ENCODE data around the gene PYGO2.

The PYGO2 gene

DNA sequence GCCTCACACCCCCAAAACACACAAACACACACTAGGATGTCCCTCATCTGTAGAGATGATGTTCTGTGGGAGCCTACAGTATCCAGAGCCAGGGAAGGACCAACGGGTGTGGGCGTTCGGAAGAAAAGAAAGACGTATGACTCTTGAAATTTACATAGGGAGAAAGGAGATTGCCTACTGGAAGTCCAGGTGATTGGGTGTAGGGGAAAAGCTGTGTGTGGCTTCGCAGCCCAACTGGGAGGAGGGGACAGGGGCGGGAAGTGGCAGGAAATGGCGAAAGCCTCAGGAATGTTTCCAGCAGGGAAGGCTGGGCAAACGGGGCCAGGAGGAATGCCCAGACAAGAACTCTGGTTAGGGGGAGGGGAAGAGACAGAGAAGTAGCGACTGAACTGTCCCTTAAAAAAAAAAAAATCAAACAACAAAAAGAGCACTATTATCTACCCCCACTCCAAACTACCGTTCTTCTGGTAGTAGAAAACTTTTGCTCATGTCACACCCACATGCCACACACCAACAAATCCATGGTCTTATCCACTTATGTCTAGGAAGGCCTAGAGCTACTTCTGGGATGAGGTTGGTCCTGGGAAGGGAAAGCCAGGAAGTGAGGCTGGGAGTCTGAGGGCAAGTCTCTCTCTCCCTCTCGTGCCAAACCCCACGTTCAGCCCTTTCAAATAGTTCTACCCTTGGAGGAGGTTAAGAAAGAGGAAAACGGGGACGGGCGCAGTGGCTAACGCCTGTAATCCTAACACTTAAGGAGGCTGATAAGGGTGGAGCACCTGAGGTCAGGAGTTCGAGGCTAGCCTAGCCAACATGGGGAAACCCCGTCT is 11.1 kb upstream of the PYGO2 start:
- H3K9ac ChIP-seq (ENCODE audit: low read depth, low read length, poor library complexity, severe bottlenecking): peak overlapping the region; percentile 95
- peaks cover 9% of the 10 kb centered on the region; the same call in 1 of the 2 replicates for H3K36me3 ChIP-seq (ENCODE audit: insufficient read depth, low read length)
- peaks cover 3% of the 10 kb centered on the region; the same call in 1 of the 2 replicates for H3F3A ChIP-seq (ENCODE audit: low read depth)
- no peaks in the 10 kb centered on the region for H3K27me3 ChIP-seq (ENCODE audit: insufficient read depth, low read length, poor library complexity, severe bottlenecking)
- H4K20me1 ChIP-seq (ENCODE audit: insufficient read depth, low read length, poor library complexity, severe bottlenecking): peaks cover 28% of the 10 kb centered on the region
- H3K4me3 ChIP-seq (ENCODE audit: low read length, poor library complexity, severe bottlenecking): peak overlapping the region; percentile 94
- H3K4me1 ChIP-seq (ENCODE audit: insufficient read depth, low read length, poor library complexity, severe bottlenecking): peaks cover 53% of the 10 kb centered on the region
- peak overlapping the region; percentile 73 for H3K4me2 ChIP-seq (ENCODE audit: low read depth, low read length, poor library complexity, severe bottlenecking)
- no peaks in the 10 kb centered on the region for H3K9me2 ChIP-seq (replicated peaks; ENCODE audit: low read depth, low read length)
- no peaks in the 10 kb centered on the region for H3K9me3 ChIP-seq (ENCODE audit: insufficient read depth, low read depth, low read length)
- H2AFZ ChIP-seq (ENCODE audit: low read length): no peak overlapping the region
- TF ChIP-seq EZH2phosphoT487 (IDR thresholded peaks at IDR 0.05; ENCODE audit: borderline replicate concordance): no peak
- TF ChIP-seq, protein P1, sequence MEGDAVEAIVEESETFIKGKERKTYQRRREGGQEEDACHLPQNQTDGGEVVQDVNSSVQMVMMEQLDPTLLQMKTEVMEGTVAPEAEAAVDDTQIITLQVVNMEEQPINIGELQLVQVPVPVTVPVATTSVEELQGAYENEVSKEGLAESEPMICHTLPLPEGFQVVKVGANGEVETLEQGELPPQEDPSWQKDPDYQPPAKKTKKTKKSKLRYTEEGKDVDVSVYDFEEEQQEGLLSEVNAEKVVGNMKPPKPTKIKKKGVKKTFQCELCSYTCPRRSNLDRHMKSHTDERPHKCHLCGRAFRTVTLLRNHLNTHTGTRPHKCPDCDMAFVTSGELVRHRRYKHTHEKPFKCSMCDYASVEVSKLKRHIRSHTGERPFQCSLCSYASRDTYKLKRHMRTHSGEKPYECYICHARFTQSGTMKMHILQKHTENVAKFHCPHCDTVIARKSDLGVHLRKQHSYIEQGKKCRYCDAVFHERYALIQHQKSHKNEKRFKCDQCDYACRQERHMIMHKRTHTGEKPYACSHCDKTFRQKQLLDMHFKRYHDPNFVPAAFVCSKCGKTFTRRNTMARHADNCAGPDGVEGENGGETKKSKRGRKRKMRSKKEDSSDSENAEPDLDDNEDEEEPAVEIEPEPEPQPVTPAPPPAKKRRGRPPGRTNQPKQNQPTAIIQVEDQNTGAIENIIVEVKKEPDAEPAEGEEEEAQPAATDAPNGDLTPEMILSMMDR (conservative IDR thresholded peaks at IDR 0.05; ENCODE audit: low read length): no peak
- peaks cover 79% of the 10 kb centered on the region for H3K79me2 ChIP-seq (ENCODE audit: insufficient read depth, low read length)

DNA sequence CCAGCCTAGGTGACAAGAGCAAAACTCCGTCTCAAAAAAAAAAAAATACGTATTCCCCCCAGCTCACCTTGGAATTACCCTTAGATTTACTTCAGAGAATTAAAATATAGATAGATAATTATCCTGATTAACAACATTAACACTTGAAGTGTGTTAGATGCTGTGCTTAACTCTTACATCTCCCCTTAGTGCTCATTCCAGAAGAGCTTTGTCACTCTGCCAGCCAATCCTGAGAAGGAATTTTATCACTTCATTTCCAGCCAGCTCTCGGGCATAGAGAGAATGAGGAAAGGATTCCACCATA is 10.6 kb upstream of the PYGO2 start:
- H3K4me1 ChIP-seq (ENCODE audit: insufficient read depth, low read length, poor library complexity, severe bottlenecking): peaks cover 47% of the 10 kb centered on the region
- peak overlapping the region; percentile 95 for H3K9ac ChIP-seq (ENCODE audit: low read depth, low read length, poor library complexity, severe bottlenecking)
- peaks cover 23% of the 10 kb centered on the region for H4K20me1 ChIP-seq (ENCODE audit: insufficient read depth, low read length, poor library complexity, severe bottlenecking)
- H3K4me3 ChIP-seq (ENCODE audit: low read length, poor library complexity, severe bottlenecking): peak overlapping the region; percentile 94
- TF ChIP-seq EZH2phosphoT487 (IDR thresholded peaks at IDR 0.05; ENCODE audit: borderline replicate concordance): no peak
- TF ChIP-seq, protein P1 (conservative IDR thresholded peaks at IDR 0.05; ENCODE audit: low read length): no peak
- H3K27me3 ChIP-seq (ENCODE audit: insufficient read depth, low read length, poor library complexity, severe bottlenecking): no peaks in the 10 kb centered on the region
- H3K9me3 ChIP-seq (ENCODE audit: insufficient read depth, low read depth, low read length): no peaks in the 10 kb centered on the region
- H3K36me3 ChIP-seq (ENCODE audit: insufficient read depth, low read length): peaks cover 14% of the 10 kb centered on the region; the same call in 1 of the 2 replicates
- peaks cover 74% of the 10 kb centered on the region for H3K79me2 ChIP-seq (ENCODE audit: insufficient read depth, low read length)
- H3F3A ChIP-seq (ENCODE audit: low read depth): peaks cover 3% of the 10 kb centered on the region; the same call in 1 of the 2 replicates
- H2AFZ ChIP-seq (ENCODE audit: low read length): no peak overlapping the region
- no peaks in the 10 kb centered on the region for H3K9me2 ChIP-seq (replicated peaks; ENCODE audit: low read depth, low read length)
- peak overlapping the region; percentile 73 for H3K4me2 ChIP-seq (ENCODE audit: low read depth, low read length, poor library complexity, severe bottlenecking)

DNA sequence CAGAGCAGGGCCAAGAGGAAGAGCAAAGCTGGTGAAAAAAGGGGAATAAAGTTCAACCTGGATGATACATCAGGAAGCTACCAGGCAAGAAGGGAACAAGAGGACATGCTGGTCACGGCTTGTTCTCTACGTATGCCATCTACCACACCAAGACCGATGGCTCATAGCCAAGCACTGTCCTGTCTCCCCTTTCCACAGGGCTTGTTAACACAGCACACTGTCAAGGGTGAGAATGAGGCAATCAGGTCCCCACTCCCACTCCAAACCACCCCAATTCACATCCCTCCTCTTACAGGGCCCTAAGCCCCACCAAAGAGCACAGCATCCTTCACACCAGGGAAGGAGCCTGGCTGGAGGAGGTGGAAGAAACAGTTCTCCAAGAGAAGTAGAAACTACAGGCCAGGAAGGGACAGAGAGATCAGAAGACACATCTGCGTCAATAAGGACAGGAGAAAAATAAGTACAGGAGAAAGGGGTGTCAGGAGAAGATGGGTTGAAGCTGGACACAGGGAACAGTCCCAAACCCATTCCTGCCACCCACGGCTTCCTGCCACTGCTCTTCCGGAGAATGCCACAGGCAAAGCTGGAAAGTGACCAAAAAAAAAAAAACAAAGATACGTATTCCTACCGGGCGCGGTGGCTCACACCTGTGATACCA is 9.9 kb upstream of the PYGO2 start:
- Histone ChIP-seq H3K79me2 (ENCODE audit: insufficient read depth, low read length) (peaks cover 67% of the 10 kb centered on the region), H3K9me2 (replicated peaks; ENCODE audit: low read depth, low read length) (no peaks in the 10 kb centered on the region), H4K20me1 (ENCODE audit: insufficient read depth, low read length, poor library complexity, severe bottlenecking) (peaks cover 22% of the 10 kb centered on the region), H3K4me1 (ENCODE audit: insufficient read depth, low read length, poor library complexity, severe bottlenecking) (peaks cover 40% of the 10 kb centered on the region), H3K4me3 (ENCODE audit: low read length, poor library complexity, severe bottlenecking) (peak overlapping the region; percentile 63), H3K36me3 (ENCODE audit: insufficient read depth, low read length) (peaks cover 17% of the 10 kb centered on the region; the same call in 1 of the 2 replicates), H3K9me3 (ENCODE audit: insufficient read depth, low read depth, low read length) (no peaks in the 10 kb centered on the region), H3K9ac (ENCODE audit: low read depth, low read length, poor library complexity, severe bottlenecking) (peak overlapping the region; percentile 52), H3K27me3 (ENCODE audit: insufficient read depth, low read length, poor library complexity, severe bottlenecking) (no peaks in the 10 kb centered on the region), H3F3A (ENCODE audit: low read depth) (peaks cover 3% of the 10 kb centered on the region; the same call in 1 of the 2 replicates), H3K4me2 (ENCODE audit: low read depth, low read length, poor library complexity, severe bottlenecking) (peak overlapping the region; percentile 70), H2AFZ (ENCODE audit: low read length) (no peak overlapping the region)
- TF ChIP-seq EZH2phosphoT487 (IDR thresholded peaks at IDR 0.05; ENCODE audit: borderline replicate concordance): no peak
- TF ChIP-seq, protein P1 (conservative IDR thresholded peaks at IDR 0.05; ENCODE audit: low read length): no peak
